SK-N-MC (cell line): Measurements from ENCODE around the gene RPLP2.

Experiments used
- EZH2 ChIP-seq: fragments of 200-600 bp; sonication (generic); IDR thresholded peaks from one replicate; pipeline ENCODE4 v1.6.1; 2017; ENCODE audit warnings: antibody characterized with exemption
- FOXP2 ChIP-seq: optimal IDR thresholded peaks from 2 replicates; pipeline ENCODE3; 2011; ENCODE audit warnings: mild to moderate bottlenecking, moderate library complexity; ENCODE audit not compliant: insufficient read depth; ENCODE audit errors: extremely low read length, control extremely low read depth
- POLR2AphosphoS5 ChIP-seq: IDR thresholded peaks from 2 replicates; pipeline ENCODE4 v1.6.1; 2012; ENCODE audit warnings: mild to moderate bottlenecking, low read depth, low read length, borderline replicate concordance

DNA sequence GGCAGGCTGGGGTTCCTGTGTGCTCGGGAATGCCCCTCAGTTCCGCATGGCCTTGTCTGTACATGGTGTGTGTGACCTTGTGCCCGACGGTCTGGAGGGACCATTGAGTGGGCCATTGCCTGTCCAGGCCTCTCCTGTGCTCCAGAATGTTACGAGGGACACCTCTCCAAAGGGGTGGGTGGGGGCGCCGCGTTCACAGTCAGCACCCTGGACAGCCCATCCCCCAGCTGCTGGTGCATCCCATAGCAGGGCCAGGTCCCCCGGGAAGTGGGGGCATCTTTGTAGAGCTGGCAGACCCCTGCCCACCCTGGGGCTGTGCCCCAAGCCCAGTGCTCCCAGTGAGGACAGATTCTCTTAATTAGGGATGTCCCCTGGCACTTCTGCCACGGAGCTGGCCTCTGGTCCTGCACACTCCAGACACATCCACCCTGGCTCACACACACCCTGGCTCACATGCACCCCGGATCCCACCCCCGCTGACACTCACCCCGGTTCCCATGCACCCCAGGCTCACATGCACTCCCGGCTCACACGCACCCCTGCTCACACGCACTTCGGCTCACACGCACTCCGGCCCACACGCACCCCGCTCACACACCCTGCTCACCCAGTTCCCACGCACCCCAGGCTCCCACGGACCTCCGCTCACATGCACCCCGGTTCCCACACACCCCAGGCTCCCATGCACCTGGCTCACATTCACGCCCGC, 48.4 kb downstream of the RPLP2 start:
- no peak for TF ChIP-seq EZH2
- no peak for TF ChIP-seq POLR2AphosphoS5
- TF ChIP-seq FOXP2, result no peak
